Smooth muscle cell (in vitro differentiated cells): ENCODE measurements around the gene BAG1. TPM values are rescaled to one million over a fixed set of nuclear protein-coding genes. Genes with fewer than 3 reads are reported as not detected.

ENCODE experiments used
- DNase-seq: peaks from one replicate; lab custom pipeline; 2025; ENCODE audit not compliant: unreplicated experiment; lab: John Stamatoyannopoulos, UW
- H2AFZ ChIP-seq: fragments of 200-600 bp; sonication (generic); 2 replicates; pipeline ENCODE4 v1.6.0; 2016; ENCODE audit warnings: antibody characterized with exemption, low read depth, mild to moderate bottlenecking
- H3F3A ChIP-seq: fragments of 200-600 bp; sonication (generic); 2 replicates; pipeline ENCODE4 v1.6.0; 2017; ENCODE audit warnings: antibody characterized with exemption, low read depth
- H3K27ac ChIP-seq: fragments of 200-600 bp; sonication (generic); 2 replicates; pipeline ENCODE4 v1.5.1; 2016; ENCODE audit warnings: low read depth, mild to moderate bottlenecking
- H3K27me3 ChIP-seq: fragments of 200-600 bp; sonication (generic); 2 replicates; pipeline ENCODE4 v1.6.1; 2016; ENCODE audit warnings: low read depth, mild to moderate bottlenecking
- H3K36me3 ChIP-seq: fragments of 200-600 bp; sonication (generic); 2 replicates; pipeline ENCODE4 v1.5.1; 2016; ENCODE audit warnings: low read depth
- H3K4me1 ChIP-seq: fragments of 200-600 bp; sonication (generic); 2 replicates; pipeline ENCODE4 v1.5.1; 2016; ENCODE audit warnings: low read depth
- H3K4me2 ChIP-seq: fragments of 200-600 bp; sonication (generic); 2 replicates; pipeline ENCODE4 v1.6.0; 2016; ENCODE audit warnings: mild to moderate bottlenecking
- H3K4me3 ChIP-seq: fragments of 200-600 bp; sonication (generic); 2 replicates; pipeline ENCODE4 v1.5.1; 2016; ENCODE audit warnings: mild to moderate bottlenecking
- H3K79me2 ChIP-seq: fragments of 200-600 bp; sonication (generic); 2 replicates; pipeline ENCODE4 v1.6.0; 2016; ENCODE audit warnings: low read depth, mild to moderate bottlenecking
- H3K9ac ChIP-seq: fragments of 200-600 bp; sonication (generic); 2 replicates; pipeline ENCODE4 v1.6.0; 2016; ENCODE audit warnings: low read depth
- H3K9me3 ChIP-seq: fragments of 200-600 bp; sonication (generic); replicated peaks from 2 replicates; pipeline ENCODE4 v1.5.1; 2016; ENCODE audit warnings: low read depth
- H4K20me1 ChIP-seq: fragments of 200-600 bp; sonication (generic); 2 replicates; pipeline ENCODE4 v1.6.0; 2016; ENCODE audit warnings: low read depth
- CTCF ChIP-seq: fragments of 200-600 bp; sonication (generic); IDR thresholded peaks from 2 replicates; pipeline ENCODE4 v1.5.1; 2017; ENCODE audit warnings: borderline replicate concordance, mild to moderate bottlenecking, antibody characterized with exemption; ENCODE audit not compliant: insufficient read depth, poor library complexity, severe bottlenecking
- WGBS: methylation state at CpG from one replicate; pipeline ENCODE4 v1.1.7; 2016; ENCODE audit warnings: low lambda C conversion rate; 5-methylcytosine and 5-hydroxymethylcytosine counted together
- polyA plus RNA-seq: library from polyadenylated mRNA; unstranded; fragments of >200 nt; fragmentation: Nextera tagmentation; extraction: Ambion mirVana; gene quantifications from 2 replicates; pipeline ENCODE4 v1.2.1, GENCODE V29; 2016
- total RNA-seq: library from RNA; depleted of rRNA; stranded (reverse); fragments of >200 nt; gene quantifications from 2 replicates; pipeline ENCODE4 v1.2.3, GENCODE V29; 2014

The BAG1 gene
- total and polyA plus RNA-seq, 2 experiments from 2014 or later: 39.9 to 43.3 TPM

GRCh38 chr9:33260372-33260771 lies 4.1 kb downstream of the BAG1 start:
- Histone ChIP-seq H3K4me2 (no peak overlapping the region), H3K9me3 (no peaks in the 10 kb centered on the region), H3F3A (no peaks in the 10 kb centered on the region), H3K27ac (no peak overlapping the region), H2AFZ (no peak overlapping the region), H3K4me1 (peaks cover 5% of the 10 kb centered on the region), H3K36me3 (peaks cover 41% of the 10 kb centered on the region), H3K9ac (no peak overlapping the region), H4K20me1 (no peaks in the 10 kb centered on the region), H3K27me3 (no peaks in the 10 kb centered on the region), H3K4me3 (no peak overlapping the region), H3K79me2 (peaks cover 23% of the 10 kb centered on the region)
- WGBS: 100% methylated on average over 1 of the region's 1 CpG
- DNase-seq: no peak
- no peak for TF ChIP-seq CTCF

- 88% methylated on average over 4 of the region's 4 CpGs for WGBS
- H4K20me1 ChIP-seq: no peaks in the 10 kb centered on the region
- H3K4me3 ChIP-seq: no peak overlapping the region
- no peaks in the 10 kb centered on the region for H3K9me3 ChIP-seq
- no peak for DNase-seq
- peaks cover 48% of the 10 kb centered on the region for H3K36me3 ChIP-seq
- H3K79me2 ChIP-seq: no peaks in the 10 kb centered on the region
- no peak for TF ChIP-seq CTCF
- H3K4me2 ChIP-seq: no peak overlapping the region
- no peak overlapping the region for H3K9ac ChIP-seq
- no peak overlapping the region for H3K27ac ChIP-seq
- no peaks in the 10 kb centered on the region for H3K4me1 ChIP-seq
- H2AFZ ChIP-seq: no peak overlapping the region
- H3K27me3 ChIP-seq: no peaks in the 10 kb centered on the region
- H3F3A ChIP-seq: no peaks in the 10 kb centered on the region
Measured at GRCh38 chr9:33257276-33257675, 7.2 kb downstream of the BAG1 start.

- no peak for TF ChIP-seq CTCF
- no peak for DNase-seq
- Histone ChIP-seq H3K27me3 (no peaks in the 10 kb centered on the region), H3K4me2 (no peak overlapping the region), H2AFZ (no peak overlapping the region), H3K9me3 (no peaks in the 10 kb centered on the region), H4K20me1 (no peaks in the 10 kb centered on the region), H3K79me2 (no peaks in the 10 kb centered on the region), H3K4me3 (no peak overlapping the region), H3K27ac (no peak overlapping the region), H3F3A (no peaks in the 10 kb centered on the region), H3K4me1 (no peaks in the 10 kb centered on the region), H3K9ac (no peak overlapping the region), H3K36me3 (peaks cover 47% of the 10 kb centered on the region)
- 81% methylated on average over 2 of the region's 2 CpGs for WGBS
Measured at GRCh38 chr9:33256236-33256635, 8.3 kb downstream of the BAG1 start.

- H3F3A ChIP-seq: no peaks in the 10 kb centered on the region
- 87% methylated on average over 4 of the region's 4 CpGs for WGBS
- no peak overlapping the region for H3K4me3 ChIP-seq
- no peak overlapping the region for H3K9ac ChIP-seq
- no peaks in the 10 kb centered on the region for H3K4me1 ChIP-seq
- H4K20me1 ChIP-seq: no peaks in the 10 kb centered on the region
- H2AFZ ChIP-seq: no peak overlapping the region
- no peak for DNase-seq
- H3K27me3 ChIP-seq: no peaks in the 10 kb centered on the region
- H3K79me2 ChIP-seq: no peaks in the 10 kb centered on the region
- no peak for TF ChIP-seq CTCF
- H3K27ac ChIP-seq: no peak overlapping the region
- H3K9me3 ChIP-seq: no peaks in the 10 kb centered on the region
- H3K36me3 ChIP-seq: peaks cover 39% of the 10 kb centered on the region
- H3K4me2 ChIP-seq: no peak overlapping the region
Measured at GRCh38 chr9:33255471-33255870, 9.0 kb downstream of the BAG1 start.
